Measurements from ENCODE around the gene SLC45A3.

- TF ChIP-seq CTCF (optimal IDR thresholded peaks at IDR 0.05 in 1 of 3, IDR thresholded peaks at IDR 0.05 in 1 of 3, conservative IDR thresholded peaks at IDR 0.05 in 1 of 3; ENCODE audit: extremely low read depth in 1 of 3, insufficient read depth in 2 of 3, low read length in 3 of 3) (no peak), EZH2 (IDR thresholded peaks at IDR 0.05; ENCODE audit: low read length) (no peak)
Observed at GRCh38 chr1:205725514-205725913, 45.2 kb upstream of the SLC45A3 start.

All from keratinocyte (primary cell).